GM21737 (cell line): ENCODE measurements around the gene CHST15.

Source experiments
- ATAC-seq: cut with Tn5 transposase; IDR thresholded peaks from one replicate; pipeline ENCODE4 v1.9.1; 2021; ENCODE audit warnings: mild to moderate bottlenecking, moderate library complexity; ENCODE audit not compliant: unreplicated experiment

Gene CHST15

DNA sequence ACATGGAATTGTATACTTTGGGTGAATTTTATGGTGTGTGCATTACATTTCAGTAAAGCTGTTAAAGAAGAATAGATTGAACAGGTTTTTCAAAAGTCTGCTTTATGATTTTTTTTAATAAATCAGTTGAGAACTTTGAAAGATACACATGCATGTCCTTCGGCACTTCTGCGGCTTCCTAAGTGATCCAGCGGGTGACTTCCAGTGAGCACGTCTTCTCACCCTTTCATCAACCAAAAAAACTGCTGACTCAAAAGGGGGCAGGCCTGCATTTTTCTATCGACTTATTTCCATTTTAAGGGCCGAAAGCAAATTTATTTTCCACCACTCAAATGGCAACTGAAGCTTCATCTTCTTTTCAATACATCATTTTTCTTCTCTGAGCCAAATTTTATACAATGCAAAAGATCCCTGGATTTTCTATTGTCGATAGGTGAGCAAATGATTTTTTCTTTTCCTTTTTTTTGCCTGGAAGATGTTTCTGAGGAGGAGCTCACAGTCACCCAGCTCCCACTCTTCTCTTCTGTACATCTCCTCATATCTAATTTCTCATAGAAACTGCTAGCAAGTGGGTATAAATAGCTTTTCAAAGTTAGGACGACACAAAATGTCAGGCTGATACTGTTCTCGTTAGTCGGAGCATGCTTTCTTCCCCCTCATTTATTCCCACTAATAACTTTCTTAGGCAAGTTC, 10.2 kb downstream of the CHST15 start:
- no peak for ATAC-seq

- ATAC-seq, result no peak
These were observed 10.8 kb downstream of the CHST15 start for GRCh38 chr10:124082555-124082954.

GRCh38 chr10:124081547-124082140, 11.8 kb downstream of the CHST15 start:
- ATAC-seq, result no peak

GRCh38 chr10:124079864-124080263, 13.5 kb downstream of the CHST15 start:
- no peak for ATAC-seq

GRCh38 chr10:124078714-124079113, 14.7 kb downstream of the CHST15 start:
- ATAC-seq, result no peak

DNA sequence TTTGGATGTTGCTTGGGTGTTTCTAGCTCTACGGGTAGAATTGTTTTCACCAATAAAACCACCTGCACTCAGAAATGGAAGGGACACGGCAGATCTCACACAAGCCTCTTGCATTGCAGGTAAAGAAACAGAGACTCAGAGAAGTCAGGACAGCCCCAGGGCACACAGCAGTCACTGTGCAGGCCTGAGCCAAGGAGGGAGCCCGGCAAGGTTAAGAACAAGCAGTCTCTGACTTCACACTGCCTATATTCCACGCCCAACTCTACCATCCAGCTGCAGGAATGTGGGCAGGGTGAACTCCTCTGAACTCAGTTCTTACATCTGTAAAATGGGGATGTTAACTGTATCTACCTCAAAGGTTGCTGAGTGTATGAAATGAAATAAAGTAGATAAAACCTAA, 15.4 kb downstream of the CHST15 start:
- ATAC-seq, result no peak

DNA sequence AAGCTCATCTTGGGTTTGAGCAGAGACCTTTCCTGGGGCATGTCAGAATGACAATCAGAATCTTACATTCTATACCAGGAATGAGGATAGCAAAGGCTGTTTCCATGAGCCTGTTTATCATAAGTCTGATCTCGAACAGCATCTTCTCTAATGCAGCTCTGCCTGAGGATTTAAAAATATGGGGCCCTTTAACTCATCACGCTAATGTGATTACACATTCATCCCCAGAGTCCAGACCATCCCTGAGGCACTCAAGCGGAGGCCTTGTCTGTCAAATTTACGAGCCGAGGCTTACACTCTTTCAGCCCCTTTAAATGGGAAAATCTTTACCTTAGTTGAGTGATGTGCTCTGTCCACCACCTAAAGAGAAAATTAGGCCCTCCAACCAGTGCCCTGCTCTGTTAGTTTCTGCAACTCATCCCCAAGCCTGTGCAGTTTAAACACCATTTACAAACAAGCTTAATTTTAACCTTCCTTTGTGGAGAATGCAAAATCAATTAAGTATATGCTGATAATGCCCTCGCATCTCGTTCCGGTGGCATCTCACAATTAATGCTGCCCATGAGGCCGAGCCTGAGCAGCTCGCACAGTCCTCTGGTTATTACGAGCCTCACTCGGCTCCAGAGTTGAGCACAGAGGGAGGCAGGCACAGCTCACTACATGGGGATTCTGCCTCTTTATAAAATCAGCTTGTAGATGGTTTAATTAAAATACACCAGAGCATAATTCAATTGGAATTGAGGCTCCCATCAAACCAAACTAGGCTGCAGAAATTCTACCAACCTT, 16.0 kb downstream of the CHST15 start:
- ATAC-seq, result no peak

GRCh38 chr10:124076148-124076733, 17.2 kb downstream of the CHST15 start:
- no peak for ATAC-seq

DNA sequence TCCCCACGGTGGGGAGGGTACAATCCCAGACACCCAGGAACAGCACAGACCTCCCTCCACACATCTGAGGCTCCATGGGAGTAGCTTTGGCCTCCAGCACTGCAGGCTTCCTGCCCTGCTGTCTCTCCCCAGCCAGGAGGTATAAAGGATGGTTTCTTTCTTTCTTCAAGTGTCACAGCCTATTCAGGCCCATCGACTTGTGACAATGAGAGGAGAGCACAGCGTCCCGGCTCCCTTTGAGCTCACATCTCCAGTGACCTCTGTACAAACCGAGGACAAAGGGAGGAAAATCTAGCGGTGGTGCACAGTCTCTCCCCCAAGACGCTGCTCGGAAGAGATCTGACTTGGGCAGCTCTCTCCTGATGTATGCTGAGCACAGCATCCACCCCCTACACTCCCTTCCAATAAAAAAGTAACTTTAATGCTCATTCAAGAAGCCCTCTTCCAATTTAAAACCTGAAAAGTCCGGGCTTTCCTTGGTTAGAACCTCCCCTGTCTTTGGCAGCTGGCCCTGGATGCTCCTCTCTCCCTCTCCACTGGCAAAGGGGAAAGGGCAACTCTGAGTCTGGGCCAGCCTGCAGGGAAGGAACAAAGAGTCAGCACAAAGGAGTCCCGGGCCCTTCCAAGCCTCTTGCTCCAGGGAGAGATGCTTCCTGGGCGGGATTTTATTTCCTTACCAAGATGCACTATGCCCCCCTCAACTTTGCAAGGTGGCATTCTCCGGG, 18.0 kb downstream of the CHST15 start:
- ATAC-seq, result no peak

GRCh38 chr10:124074501-124075109, 18.8 kb downstream of the CHST15 start:
- no peak for ATAC-seq

DNA sequence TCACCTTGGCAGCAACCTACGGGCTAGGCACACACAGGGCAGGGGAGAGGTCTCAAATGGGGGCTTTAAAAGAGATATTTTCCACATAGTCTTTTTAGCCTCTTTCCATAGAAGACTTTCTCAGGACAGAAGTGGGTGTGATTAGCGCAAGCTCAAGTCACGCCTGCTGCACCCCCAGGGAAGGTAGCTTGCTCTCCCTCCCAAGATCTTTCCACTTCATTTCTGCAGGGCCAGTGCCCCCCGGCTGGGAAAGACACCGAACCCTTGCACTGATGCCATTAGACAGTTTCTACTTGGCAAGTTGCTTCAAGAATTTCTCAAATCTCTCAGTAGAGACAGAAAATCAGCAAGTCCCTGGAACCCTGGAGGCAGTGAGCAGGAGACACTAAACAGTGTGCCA, 19.4 kb downstream of the CHST15 start:
- no peak for ATAC-seq

GRCh38 chr10:124072541-124072940, 20.9 kb downstream of the CHST15 start:
- ATAC-seq, result no peak

- ATAC-seq, result peak; percentile 66
These were observed 21.3 kb downstream of the CHST15 start for GRCh38 chr10:124072106-124072505.

GRCh38 chr10:124071141-124071540, 22.3 kb downstream of the CHST15 start:
- ATAC-seq, result no peak

DNA sequence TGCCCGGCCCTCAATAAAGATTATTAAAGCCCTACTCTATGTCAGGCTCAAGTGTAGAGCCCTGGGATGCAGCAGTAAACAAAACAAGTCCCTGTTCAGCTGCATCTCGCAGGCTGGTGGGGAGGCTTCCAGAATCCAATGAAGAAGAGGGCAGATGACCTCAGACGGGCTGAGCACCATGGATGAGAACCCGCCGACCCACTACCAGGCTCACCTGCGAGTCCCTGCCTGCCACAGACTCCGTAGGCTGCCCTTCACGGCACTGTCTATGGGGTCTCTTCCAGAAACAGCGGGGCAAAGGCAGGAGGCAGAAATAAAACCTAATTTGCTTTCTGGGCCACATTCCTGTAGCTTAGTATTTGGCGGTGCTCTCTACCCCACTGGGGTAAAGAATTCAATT, 22.7 kb downstream of the CHST15 start:
- no peak for ATAC-seq

- no peak for ATAC-seq
These were observed 23.8 kb downstream of the CHST15 start for GRCh38 chr10:124069341-124070264.

- no peak for ATAC-seq
These were observed 24.5 kb downstream of the CHST15 start for GRCh38 chr10:124068929-124069328.

GRCh38 chr10:124067825-124068400, 25.5 kb downstream of the CHST15 start:
- ATAC-seq, result no peak
